GM18861 (cell line): ENCODE data around the gene DRD1.
"Not testable (repeated sequence)": the region's sequence is repeated elsewhere in the genome, so short reads cannot be mapped to it uniquely, and the experiment has no call there.

Experiments used
- ATAC-seq: cut with Tn5 transposase; IDR thresholded peaks from one replicate; pipeline ENCODE4 v1.9.1; 2021; ENCODE audit not compliant: unreplicated experiment

Gene DRD1

GRCh38 chr5:175468892-175469291 is 24.9 kb upstream of the DRD1 start:
- ATAC-seq = no peak

- ATAC-seq = no peak
Observed at GRCh38 chr5:175467983-175468690, 24.2 kb upstream of the DRD1 start.

GRCh38 chr5:175466700-175467318 is 22.8 kb upstream of the DRD1 start:
- ATAC-seq = no peak

GRCh38 chr5:175465282-175465681 is 21.3 kb upstream of the DRD1 start:
- no peak for ATAC-seq

- no peak for ATAC-seq
Observed at GRCh38 chr5:175464942-175465233, 20.9 kb upstream of the DRD1 start.

GRCh38 chr5:175464074-175464941 is 20.3 kb upstream of the DRD1 start:
- ATAC-seq = peak; percentile 97

- ATAC-seq = no peak
Observed at GRCh38 chr5:175463641-175464040, 19.7 kb upstream of the DRD1 start.

GRCh38 chr5:175461370-175461769 is 17.4 kb upstream of the DRD1 start:
- no peak for ATAC-seq

GRCh38 chr5:175460552-175460951 is 16.6 kb upstream of the DRD1 start:
- ATAC-seq = no peak

- ATAC-seq = no peak
Observed at GRCh38 chr5:175460126-175460525, 16.1 kb upstream of the DRD1 start.

GRCh38 chr5:175457466-175457865 is 13.5 kb upstream of the DRD1 start:
- ATAC-seq = peak; percentile 92

GRCh38 chr5:175456105-175456742 is 12.2 kb upstream of the DRD1 start:
- ATAC-seq = no peak

- not testable (repeated sequence) for ATAC-seq
Observed at GRCh38 chr5:175454338-175454737, 10.4 kb upstream of the DRD1 start.

GRCh38 chr5:175452166-175452565 is 8.2 kb upstream of the DRD1 start:
- ATAC-seq = no peak

- ATAC-seq = no peak
Observed at GRCh38 chr5:175448276-175448675, 4.3 kb upstream of the DRD1 start.

- ATAC-seq = no peak
Observed at GRCh38 chr5:175447571-175447970, 3.6 kb upstream of the DRD1 start.

GRCh38 chr5:175446378-175446777 is 2.4 kb upstream of the DRD1 start:
- ATAC-seq = not testable (repeated sequence)

- no peak for ATAC-seq
Observed at GRCh38 chr5:175444905-175445456, 999 bp upstream of the DRD1 start.

GRCh38 chr5:175443514-175444059 is 395 bp downstream of the DRD1 start:
- no peak for ATAC-seq

- no peak for ATAC-seq
Observed at GRCh38 chr5:175438234-175438857, 5.6 kb downstream of the DRD1 start.
